GM12878 (cell line): Measurements from ENCODE around the gene SLC7A10. TPM values are rescaled to one million over a fixed set of nuclear protein-coding genes. Genes with fewer than 3 reads are reported as not detected.

ENCODE experiments used
- ATAC-seq: fragments of 200-7000 bp; cut with Tn5 transposase; 3 replicates; pipeline ENCODE4 v1.9.1; 2020; ENCODE audit warnings: mild to moderate bottlenecking, moderate library complexity
- BruUV-seq: library from RNA; stranded (reverse); fragments of 400-500 nt; replicated peaks from 2 replicates; lab custom pipeline; 2021; lab: Mats Ljungman, UMichigan
- CTCF ChIA-PET: fragments of 300-600 bp; sonication (Branson Sonifier 250); formaldehyde crosslinking; extraction: SDS; loops from one replicate; lab custom pipeline; 2021; ENCODE audit warnings: inconsistent platforms; lab: Yijun Ruan, JAX
- POLR2A ChIA-PET: fragments of 350-600 bp; formaldehyde crosslinking; extraction: SDS; loops from one replicate; lab custom pipeline; 2021; ENCODE audit warnings: inconsistent platforms; lab: Charles Lee
- RAD21 ChIA-PET: fragments of 300-600 bp; sonication (Branson Sonifier 250); formaldehyde crosslinking; loops from one replicate; lab custom pipeline; 2023; ENCODE audit warnings: antibody characterized with exemption; ENCODE audit not compliant: unreplicated experiment; lab: Charles Lee
- SMC1A ChIA-PET: fragments of 300-600 bp; sonication (Branson Sonifier 250); formaldehyde crosslinking; loops from one replicate; lab custom pipeline; 2023; ENCODE audit not compliant: unreplicated experiment, uncharacterized antibody; lab: Charles Lee
- DNase-seq: peaks from one replicate; pipeline ENCODE4 v3.0.0-alpha.2; 2011; ENCODE audit warnings: low read depth, low spot score
- FAIRE-seq: peaks from 3 replicates; lab custom pipeline; 2011; peaks lifted over from hg19 to GRCh38; lab: Jason Lieb, UNC
- H2AFZ ChIP-seq: 2 replicates; pipeline ENCODE4 v1.6.0; 2011; ENCODE audit warnings: low read depth, low read length, control low read depth; ENCODE audit not compliant: control insufficient read depth
- H3K27ac ChIP-seq: 2 replicates; pipeline ENCODE4 v1.5.1; 2011; ENCODE audit warnings: control low read depth; ENCODE audit not compliant: control insufficient read depth, insufficient read depth
- H3K27me3 ChIP-seq, 2 experiments: replicated peaks in 1 of 2; 2 replicates each; pipeline versions ENCODE4 v1.6.0 to v1.6.1; 2011; ENCODE audit warnings: low read length in 1 of 2; ENCODE audit not compliant: control insufficient read depth in 2 of 2, insufficient read depth in 2 of 2
- H3K36me3 ChIP-seq, 2 experiments: 2 replicates each; pipeline ENCODE4 v1.5.1; 2011; ENCODE audit warnings: low read length in 1 of 2; ENCODE audit not compliant: control insufficient read depth in 2 of 2, insufficient read depth in 2 of 2
- H3K4me1 ChIP-seq: 2 replicates; pipeline ENCODE4 v1.6.1; 2011; ENCODE audit warnings: mild to moderate bottlenecking, low read length, moderate library complexity, mixed read lengths; ENCODE audit not compliant: control insufficient read depth, insufficient read depth
- H3K4me2 ChIP-seq: 2 replicates; pipeline ENCODE4 v1.6.0; 2011; ENCODE audit warnings: control low read depth; ENCODE audit not compliant: control insufficient read depth, insufficient read depth
- H3K4me3 ChIP-seq: fragments of 200-600 bp; sonication (generic); 2 replicates; pipeline ENCODE4 v1.5.1; 2016
- H3K79me2 ChIP-seq: 2 replicates; pipeline ENCODE4 v1.6.0; 2011; ENCODE audit warnings: low read length; ENCODE audit not compliant: control insufficient read depth, insufficient read depth
- H3K9ac ChIP-seq: 2 replicates; pipeline ENCODE4 v1.8.0; 2011; ENCODE audit warnings: low read length, control low read depth, mixed read lengths; ENCODE audit not compliant: control insufficient read depth, insufficient read depth
- H3K9me3 ChIP-seq: replicated peaks from 3 replicates; pipeline ENCODE4 v1.5.1; 2011; ENCODE audit warnings: mild to moderate bottlenecking, low read length; ENCODE audit not compliant: control insufficient read depth, insufficient read depth
- H4K20me1 ChIP-seq: 2 replicates; pipeline ENCODE4 v1.6.0; 2011; ENCODE audit not compliant: control insufficient read depth, insufficient read depth
- ASH2L ChIP-seq: fragments of 300-600, 200-600 bp; sonication (generic); IDR thresholded peaks from 2 replicates; pipeline ENCODE4 v1.6.1; 2017; ENCODE audit warnings: low read depth, mild to moderate bottlenecking, borderline replicate concordance
- BCL11A ChIP-seq: IDR thresholded peaks from 2 replicates; pipeline ENCODE4 v1.6.1; 2011; ENCODE audit warnings: low read depth, low read length
- CREB1 ChIP-seq: IDR thresholded peaks from 2 replicates; pipeline ENCODE4 v1.6.1; 2012; ENCODE audit warnings: low read depth, mild to moderate bottlenecking, inconsistent platforms
- EGR1 ChIP-seq, 2 experiments: IDR thresholded peaks; 1 replicate in 1 of 2; 2 replicates in 1 of 2; pipeline ENCODE4 v1.6.1; 2011 to 2012; ENCODE audit warnings: low read depth in 2 of 2, low read length in 2 of 2, borderline replicate concordance in 1 of 2, mild to moderate bottlenecking in 1 of 2, moderate library complexity in 1 of 2
- FOXK2 ChIP-seq: fragments of 450-650 bp; IDR thresholded peaks from 2 replicates; pipeline ENCODE4 v1.6.1; 2017; ENCODE audit warnings: mild to moderate bottlenecking, moderate library complexity
- HDGF ChIP-seq: fragments of 450-650 bp; IDR thresholded peaks from 2 replicates; pipeline ENCODE4 v1.6.1; 2016; ENCODE audit warnings: antibody characterized with exemption
- KAT2A ChIP-seq: conservative IDR thresholded peaks from 2 replicates; pipeline ENCODE4 v1.6.1; 2011; ENCODE audit warnings: low read depth, low read length; ENCODE audit not compliant: control insufficient read depth
- NBN ChIP-seq: fragments of 450-650 bp; IDR thresholded peaks from 2 replicates; pipeline ENCODE4 v1.6.1; 2016
- NR2C1 ChIP-seq: fragments of 450-650 bp; IDR thresholded peaks from 2 replicates; pipeline ENCODE4 v1.6.1; 2017; ENCODE audit warnings: antibody characterized with exemption, mild to moderate bottlenecking, moderate library complexity
- NRF1 ChIP-seq: conservative IDR thresholded peaks from 2 replicates; pipeline ENCODE4 v1.6.1; 2011; ENCODE audit warnings: mild to moderate bottlenecking, low read depth, low read length, improper control_type of control experiment
- SMC3 ChIP-seq: IDR thresholded peaks from 2 replicates; pipeline ENCODE4 v1.6.1; 2011; ENCODE audit warnings: low read length, improper control_type of control experiment, borderline replicate concordance
- TARDBP ChIP-seq: IDR thresholded peaks from 2 replicates; pipeline ENCODE4 v1.6.1; 2016; ENCODE audit warnings: borderline replicate concordance
- ZNF217 ChIP-seq: fragments of 450-650 bp; IDR thresholded peaks from 2 replicates; pipeline ENCODE4 v1.6.1; 2017; ENCODE audit warnings: antibody characterized with exemption, mild to moderate bottlenecking
- ZNF274 ChIP-seq: IDR thresholded peaks from one replicate; pipeline ENCODE4 v1.8.0; 2011; ENCODE audit not compliant: insufficient read length, insufficient read depth
- WGBS: methylation state at CpG from one replicate; pipeline ENCODE4 v1.1.6; 2016; ENCODE audit warnings: low lambda C conversion rate; ENCODE audit not compliant: insufficient replicate concordance, insufficient coverage; ENCODE audit errors: missing lambda C conversion rate; 5-methylcytosine and 5-hydroxymethylcytosine counted together
- in situ Hi-C: fragments of 300-500 bp; cut with MboI; formaldehyde crosslinking; loops from 9 replicates; pipeline ENCODE4 v1.14.3; 2018; ENCODE audit warnings: mixed read lengths
- intact Hi-C: fragments of 100-400 bp; cut with micrococcal nuclease; formaldehyde crosslinking; loops from one replicate; pipeline ENCODE4 v1.14.2; 2022; ENCODE audit not compliant: unreplicated experiment
- polyA plus RNA-seq, 11 experiments: library from polyadenylated mRNA; depleted of rRNA in 4 of 11; unstranded in 6 of 11; stranded (reverse) in 5 of 11; fragments of >200 nt; fragmentation: Nextera tagmentation in 4 of 11; fragmentation: Illumina TruSeq in 1 of 11; extraction: Ambion mirVana in 4 of 11; extraction: Trizol in 1 of 11; gene quantifications; 1 replicate in 1 of 11; 2 replicates in 10 of 11; pipeline versions ENCODE4 v1.2.1 to v1.2.3, GENCODE V29; 2011 to 2016; ENCODE audit warnings: inconsistent platforms in 2 of 11, missing spikeins in 2 of 11, low read depth in 1 of 11
- total RNA-seq, 4 experiments: library from RNA; depleted of rRNA in 3 of 4; stranded (reverse); fragments of >200 nt in 3 of 4; fragmentation: Illumina TruSeq in 1 of 4; extraction: Trizol in 1 of 4; gene quantifications; 2 replicates each; pipeline versions ENCODE4 v1.2.1 to v1.2.3, GENCODE V29; 2013 to 2021
- TF ChIP-seq, protein P1 (sequence below): fragments of 450-650 bp; IDR thresholded peaks from 2 replicates; pipeline ENCODE4 v1.6.1; 2018; ENCODE audit warnings: borderline replicate concordance, mild to moderate bottlenecking; ENCODE audit not compliant: partially characterized antibody
- TF ChIP-seq, protein P2 (sequence below): IDR thresholded peaks from 2 replicates; pipeline ENCODE4 v1.6.1; 2012; ENCODE audit warnings: low read depth, low read length, improper control_type of control experiment

The SLC7A10 gene
- total and polyA plus RNA-seq, 10 of the 15 experiments (the other 5 are each of a cell fraction or from before 2014, with no cell fraction given): not detected

DNA sequence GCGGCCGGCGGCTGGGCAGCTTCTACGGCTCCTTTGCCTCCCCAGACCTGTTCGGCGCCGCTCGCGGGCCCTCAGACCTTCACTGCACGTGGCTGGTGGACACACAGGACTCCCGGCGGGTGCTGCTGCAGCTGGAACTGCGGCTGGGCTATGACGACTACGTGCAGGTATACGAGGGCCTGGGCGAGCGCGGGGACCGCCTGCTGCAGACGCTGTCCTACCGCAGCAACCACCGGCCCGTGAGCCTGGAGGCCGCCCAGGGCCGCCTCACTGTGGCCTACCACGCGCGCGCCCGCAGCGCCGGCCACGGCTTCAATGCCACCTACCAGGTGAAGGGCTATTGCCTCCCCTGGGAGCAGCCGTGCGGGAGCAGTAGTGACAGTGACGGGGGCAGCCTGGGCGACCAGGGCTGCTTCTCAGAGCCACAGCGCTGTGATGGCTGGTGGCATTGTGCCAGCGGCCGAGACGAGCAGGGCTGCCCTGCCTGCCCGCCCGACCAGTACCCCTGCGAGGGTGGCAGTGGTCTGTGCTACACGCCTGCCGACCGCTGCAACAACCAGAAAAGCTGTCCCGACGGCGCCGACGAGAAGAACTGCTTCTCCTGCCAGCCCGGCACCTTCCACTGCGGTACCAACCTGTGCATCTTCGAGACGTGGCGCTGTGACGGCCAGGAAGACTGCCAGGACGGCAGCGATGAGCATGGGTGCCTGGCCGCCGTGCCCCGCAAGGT, 20.0 kb downstream of the SLC7A10 start:
- ChIA-PET SMC1A (no interaction called here), RAD21 (no interaction called here), CTCF (no interaction called here), POLR2A (no interaction called here)
- Histone ChIP-seq H3K79me2 (no peaks in the 10 kb centered on the region), H3K27ac (no peak overlapping the region), H3K36me3 (no peaks in the 10 kb centered on the region), H3K4me2 (no peak overlapping the region), H3K9ac (no peak overlapping the region), H2AFZ (no peak overlapping the region), H4K20me1 (no peaks in the 10 kb centered on the region), H3K9me3 (no peaks in the 10 kb centered on the region), H3K27me3 (no peaks in the 10 kb centered on the region), H3K4me3 (no peak overlapping the region), H3K4me1 (no peaks in the 10 kb centered on the region)
- intact Hi-C loops: no loop called here
- in situ Hi-C loops: no loop called here
- FAIRE-seq (no peak), DNase-seq (no peak), ATAC-seq (no peak)
- no peak for TF ChIP-seq CREB1
- 81% methylated on average over 49 of the region's 64 CpGs for WGBS
- no TSS peak for BruUV-seq

DNA sequence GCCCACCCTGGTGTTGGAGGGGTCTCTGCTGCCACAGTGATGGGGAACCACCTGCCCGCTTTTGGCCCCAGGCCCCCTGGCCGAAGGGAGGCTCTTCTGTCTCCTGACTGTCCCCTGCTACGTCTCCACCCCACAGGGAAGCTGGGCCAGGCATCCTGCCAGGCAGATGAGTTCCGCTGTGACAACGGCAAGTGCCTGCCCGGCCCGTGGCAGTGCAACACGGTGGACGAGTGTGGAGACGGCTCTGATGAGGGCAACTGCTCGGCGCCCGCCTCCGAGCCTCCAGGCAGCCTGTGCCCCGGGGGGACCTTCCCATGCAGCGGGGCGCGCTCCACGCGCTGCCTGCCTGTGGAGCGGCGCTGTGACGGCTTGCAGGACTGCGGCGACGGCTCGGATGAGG, 20.5 kb downstream of the SLC7A10 start:
- in situ Hi-C loops: no loop called here
- no peak for FAIRE-seq
- Histone ChIP-seq H3K27me3 (no peaks in the 10 kb centered on the region), H3K79me2 (no peaks in the 10 kb centered on the region), H3K9ac (no peak overlapping the region), H3K9me3 (no peaks in the 10 kb centered on the region), H3K4me3 (no peak overlapping the region), H3K4me2 (no peak overlapping the region), H2AFZ (no peak overlapping the region), H4K20me1 (no peaks in the 10 kb centered on the region), H3K27ac (no peak overlapping the region), H3K36me3 (no peaks in the 10 kb centered on the region), H3K4me1 (no peaks in the 10 kb centered on the region)
- RAD21 ChIA-PET: no interaction called here
- WGBS: 67% methylated on average over 26 of the region's 27 CpGs
- no peak for DNase-seq
- no peak for ATAC-seq
- intact Hi-C loops: no loop called here
- SMC1A ChIA-PET: no interaction called here
- CTCF ChIA-PET: no interaction called here
- BruUV-seq: no TSS peak
- POLR2A ChIA-PET: no interaction called here
- no peak for TF ChIP-seq SMC3
- no peak for TF ChIP-seq NR2C1
- no peak for TF ChIP-seq EGR1 (IDR thresholded peaks at IDR 0.05; ENCODE audit: borderline replicate concordance in 1 of 2, low read depth in 2 of 2, low read length in 2 of 2)
- TF ChIP-seq KAT2A: no peak
- TF ChIP-seq, protein P1, sequence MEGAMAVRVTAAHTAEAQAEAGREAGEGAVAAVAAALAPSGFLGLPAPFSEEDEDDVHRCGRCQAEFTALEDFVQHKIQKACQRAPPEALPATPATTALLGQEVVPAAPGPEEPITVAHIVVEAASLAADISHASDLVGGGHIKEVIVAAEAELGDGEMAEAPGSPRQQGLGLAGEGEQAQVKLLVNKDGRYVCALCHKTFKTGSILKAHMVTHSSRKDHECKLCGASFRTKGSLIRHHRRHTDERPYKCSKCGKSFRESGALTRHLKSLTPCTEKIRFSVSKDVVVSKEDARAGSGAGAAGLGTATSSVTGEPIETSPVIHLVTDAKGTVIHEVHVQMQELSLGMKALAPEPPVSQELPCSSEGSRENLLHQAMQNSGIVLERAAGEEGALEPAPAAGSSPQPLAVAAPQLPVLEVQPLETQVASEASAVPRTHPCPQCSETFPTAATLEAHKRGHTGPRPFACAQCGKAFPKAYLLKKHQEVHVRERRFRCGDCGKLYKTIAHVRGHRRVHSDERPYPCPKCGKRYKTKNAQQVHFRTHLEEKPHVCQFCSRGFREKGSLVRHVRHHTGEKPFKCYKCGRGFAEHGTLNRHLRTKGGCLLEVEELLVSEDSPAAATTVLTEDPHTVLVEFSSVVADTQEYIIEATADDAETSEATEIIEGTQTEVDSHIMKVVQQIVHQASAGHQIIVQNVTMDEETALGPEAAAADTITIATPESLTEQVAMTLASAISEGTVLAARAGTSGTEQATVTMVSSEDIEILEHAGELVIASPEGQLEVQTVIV: no peak
- no peak for TF ChIP-seq ZNF274
- TF ChIP-seq HDGF: no peak
- TF ChIP-seq TARDBP: no peak
- TF ChIP-seq NBN: no peak
- TF ChIP-seq ZNF217: no peak
- no peak for TF ChIP-seq NRF1
- TF ChIP-seq, protein P2, sequence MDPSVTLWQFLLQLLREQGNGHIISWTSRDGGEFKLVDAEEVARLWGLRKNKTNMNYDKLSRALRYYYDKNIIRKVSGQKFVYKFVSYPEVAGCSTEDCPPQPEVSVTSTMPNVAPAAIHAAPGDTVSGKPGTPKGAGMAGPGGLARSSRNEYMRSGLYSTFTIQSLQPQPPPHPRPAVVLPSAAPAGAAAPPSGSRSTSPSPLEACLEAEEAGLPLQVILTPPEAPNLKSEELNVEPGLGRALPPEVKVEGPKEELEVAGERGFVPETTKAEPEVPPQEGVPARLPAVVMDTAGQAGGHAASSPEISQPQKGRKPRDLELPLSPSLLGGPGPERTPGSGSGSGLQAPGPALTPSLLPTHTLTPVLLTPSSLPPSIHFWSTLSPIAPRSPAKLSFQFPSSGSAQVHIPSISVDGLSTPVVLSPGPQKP: no peak
- TF ChIP-seq BCL11A: no peak
- TF ChIP-seq ASH2L: no peak
- TF ChIP-seq FOXK2: no peak
